Urothelium cell line (cell line): Measurements from ENCODE around the gene HNRNPUL1.
A peak's percentile ranks its signal among the peaks of the same experiment; 100 is the strongest.

Experiments used
- DNase-seq: peaks from one replicate; pipeline ENCODE4 v3.0.0; 2011; ENCODE audit warnings: low spot score, mixed read lengths
- FAIRE-seq: peaks from 2 replicates; lab custom pipeline; 2011; peaks lifted over from hg19 to GRCh38; lab: Jason Lieb, UNC

The HNRNPUL1 gene

GRCh38 chr19:41307090-41307875, 43.1 kb downstream of the HNRNPUL1 start:
- FAIRE-seq: no peak
- no peak for DNase-seq

GRCh38 chr19:41307954-41308449, 43.8 kb downstream of the HNRNPUL1 start:
- FAIRE-seq (no peak), DNase-seq (no peak)

GRCh38 chr19:41308450-41309179, 44.4 kb downstream of the HNRNPUL1 start:
- peak; percentile 75 for DNase-seq
- no peak for FAIRE-seq

GRCh38 chr19:41309180-41310032, 45.2 kb downstream of the HNRNPUL1 start:
- FAIRE-seq: no peak
- no peak for DNase-seq

- FAIRE-seq: no peak
Observed at GRCh38 chr19:41310033-41310831, 46.1 kb downstream of the HNRNPUL1 start, which contains the start of gene CCDC97. CCDC97 (plus strand) TSS chr19:41310172; CDS start chr19:41310311, 139 bp downstream.

GRCh38 chr19:41311072-41311471, 46.9 kb downstream of the HNRNPUL1 start:
- DNase-seq (no peak), FAIRE-seq (no peak)

More at GRCh38 chr19:41310033-41310831, 46.1 kb downstream of the HNRNPUL1 start, which contains the start of gene CCDC97:
- peak; percentile 92 for DNase-seq

- FAIRE-seq: no peak
Observed at GRCh38 chr19:41311613-41312012, 47.4 kb downstream of the HNRNPUL1 start.

GRCh38 chr19:41316306-41316920, 52.2 kb downstream of the HNRNPUL1 start:
- no peak for FAIRE-seq
- DNase-seq: no peak

More at GRCh38 chr19:41311613-41312012, 47.4 kb downstream of the HNRNPUL1 start:
- no peak for DNase-seq

- DNase-seq (no peak), FAIRE-seq (peak; percentile 53)
Observed at GRCh38 chr19:41318696-41319499, 54.7 kb downstream of the HNRNPUL1 start.

- DNase-seq: no peak
- FAIRE-seq: no peak
Observed at GRCh38 chr19:41319500-41320184, 55.5 kb downstream of the HNRNPUL1 start.

- DNase-seq (no peak), FAIRE-seq (no peak)
Observed at GRCh38 chr19:41320185-41320518, 56.0 kb downstream of the HNRNPUL1 start.

GRCh38 chr19:41320568-41320967, 56.4 kb downstream of the HNRNPUL1 start:
- no peak for DNase-seq
- no peak for FAIRE-seq

- FAIRE-seq (no peak), DNase-seq (no peak)
Observed at GRCh38 chr19:41321204-41321599, 57.0 kb downstream of the HNRNPUL1 start.

- peak; percentile 76 for DNase-seq
- peak; percentile 81 for FAIRE-seq
Observed at GRCh38 chr19:41321600-41322270, 57.6 kb downstream of the HNRNPUL1 start.

GRCh38 chr19:41322451-41322850, 58.3 kb downstream of the HNRNPUL1 start:
- peak; percentile 63 for FAIRE-seq

GRCh38 chr19:41323023-41323422, 58.9 kb downstream of the HNRNPUL1 start:
- DNase-seq: no peak

More at GRCh38 chr19:41322451-41322850, 58.3 kb downstream of the HNRNPUL1 start:
- no peak for DNase-seq

GRCh38 chr19:41323430-41324125, 59.4 kb downstream of the HNRNPUL1 start:
- FAIRE-seq (peak; percentile 94), DNase-seq (peak; percentile 90)

More at GRCh38 chr19:41323023-41323422, 58.9 kb downstream of the HNRNPUL1 start:
- FAIRE-seq: no peak
